Peyer's patch (tissue), 4 donors: ENCODE data around the gene GALC. TPM values are rescaled to one million over a fixed set of nuclear protein-coding genes. Genes with fewer than 3 reads are reported as not detected.

Experiments
- DNase-seq, 3 donors: peaks; one replicate each; pipeline ENCODE4 v3.0.0-alpha.2; 2017 to 2019
- H3K27ac ChIP-seq, 4 donors: fragments of 200-600 bp; sonication (generic); one replicate each; pipeline ENCODE4 v1.5.1; 2016 to 2019
- H3K27me3 ChIP-seq, 2 donors: fragments of 200-600 bp; sonication (generic); one replicate each; pipeline ENCODE4 v1.5.1; 2019
- H3K36me3 ChIP-seq, 3 donors: fragments of 200-600 bp; sonication (generic); one replicate each; pipeline ENCODE4 v1.5.1; 2016 to 2019
- H3K4me1 ChIP-seq, 4 donors: fragments of 200-600 bp; sonication (generic); one replicate each; pipeline ENCODE4 v1.5.1; 2016 to 2019
- H3K4me3 ChIP-seq, 4 donors: fragments of 200-600 bp; sonication (generic); 1 replicate in 3 of 4; 2 replicates in 1 of 4; pipeline ENCODE4 v1.5.1; 2016 to 2019; ENCODE audit warnings: mild to moderate bottlenecking in 1 of 4
- H3K9me3 ChIP-seq, 4 donors: fragments of 200-600 bp; sonication (generic); one replicate each; pipeline ENCODE4 v1.5.1; 2016 to 2019; ENCODE audit warnings: mild to moderate bottlenecking in 1 of 4
- POLR2A ChIP-seq, 2 donors: fragments of 450-650 bp; IDR thresholded peaks; one replicate each; pipeline ENCODE4 v1.5.1; 2017; ENCODE audit warnings: antibody characterized with exemption in 2 of 2, mild to moderate bottlenecking in 2 of 2, moderate library complexity in 2 of 2
- total RNA-seq, 4 donors: library from RNA; depleted of rRNA; stranded (reverse); fragments of >200 nt; gene quantifications; one replicate each; pipeline ENCODE4 v1.1.0, GENCODE V29; 2016
- TF ChIP-seq, protein P1 (sequence below), 6 experiments: fragments of 450-650 bp in 4 of 6; fragments of 200-600 bp in 2 of 6; sonication (generic) in 1 of 6; IDR thresholded peaks; one replicate each; pipeline ENCODE4 v1.5.1; 2017 to 2019; ENCODE audit warnings: antibody characterized with exemption in 6 of 6, mild to moderate bottlenecking in 3 of 6, moderate library complexity in 1 of 6

GALC gene
- total RNA-seq, 4 donors from 2014 or later, result 8.3 to 47.6 (median 42.3) TPM

DNA sequence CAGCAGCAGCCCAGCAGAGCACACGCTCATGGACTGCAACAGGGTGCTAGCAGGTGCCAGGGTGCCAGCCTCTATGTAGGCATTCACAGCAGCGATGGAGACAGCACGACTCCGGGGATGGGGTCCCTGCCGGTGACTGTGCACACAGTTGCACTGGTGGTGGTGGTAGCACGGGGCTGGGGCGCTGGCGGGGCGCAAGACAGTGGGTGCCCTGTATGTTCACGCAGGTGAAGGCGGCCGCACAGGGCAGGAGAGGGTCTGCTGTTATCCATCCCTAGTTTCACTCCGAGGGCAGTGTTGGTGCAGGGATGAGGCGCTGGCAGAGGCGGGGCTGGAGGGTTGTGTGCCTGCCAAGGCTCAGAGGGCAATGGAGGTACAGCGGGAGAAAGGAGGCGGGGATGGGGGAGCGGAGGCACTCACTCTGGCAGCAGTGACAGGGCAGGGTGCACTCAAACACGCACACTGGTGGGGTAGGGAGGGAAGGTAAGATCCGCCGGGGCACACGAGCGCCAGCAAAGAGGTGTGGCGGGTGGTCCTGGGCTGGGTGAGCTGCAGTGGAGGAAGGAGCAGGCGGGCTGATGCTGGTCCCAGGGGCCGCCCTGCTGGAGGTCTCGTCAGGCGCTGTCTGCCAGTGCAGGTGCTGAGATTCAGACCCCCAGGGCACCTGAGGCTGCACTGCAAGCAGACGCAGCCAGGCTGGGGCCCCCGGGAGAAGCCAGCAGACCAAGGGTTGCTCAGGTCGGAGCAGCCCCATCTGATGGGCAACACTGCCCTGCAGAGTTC lies 76.7 kb downstream of the GALC start:
- Histone ChIP-seq H3K9me3 (no peaks in the 10 kb centered on the region), H3K27ac (no peak overlapping the region), H3K4me1 (no peaks in the 10 kb centered on the region), H3K36me3 (no peaks in the 10 kb centered on the region), H3K4me3 (no peak overlapping the region), H3K27me3 (no peaks in the 10 kb centered on the region)
- DNase-seq, result no peak
- TF ChIP-seq POLR2A (IDR thresholded peaks at IDR 0.05), result no peak
- TF ChIP-seq, protein P1, sequence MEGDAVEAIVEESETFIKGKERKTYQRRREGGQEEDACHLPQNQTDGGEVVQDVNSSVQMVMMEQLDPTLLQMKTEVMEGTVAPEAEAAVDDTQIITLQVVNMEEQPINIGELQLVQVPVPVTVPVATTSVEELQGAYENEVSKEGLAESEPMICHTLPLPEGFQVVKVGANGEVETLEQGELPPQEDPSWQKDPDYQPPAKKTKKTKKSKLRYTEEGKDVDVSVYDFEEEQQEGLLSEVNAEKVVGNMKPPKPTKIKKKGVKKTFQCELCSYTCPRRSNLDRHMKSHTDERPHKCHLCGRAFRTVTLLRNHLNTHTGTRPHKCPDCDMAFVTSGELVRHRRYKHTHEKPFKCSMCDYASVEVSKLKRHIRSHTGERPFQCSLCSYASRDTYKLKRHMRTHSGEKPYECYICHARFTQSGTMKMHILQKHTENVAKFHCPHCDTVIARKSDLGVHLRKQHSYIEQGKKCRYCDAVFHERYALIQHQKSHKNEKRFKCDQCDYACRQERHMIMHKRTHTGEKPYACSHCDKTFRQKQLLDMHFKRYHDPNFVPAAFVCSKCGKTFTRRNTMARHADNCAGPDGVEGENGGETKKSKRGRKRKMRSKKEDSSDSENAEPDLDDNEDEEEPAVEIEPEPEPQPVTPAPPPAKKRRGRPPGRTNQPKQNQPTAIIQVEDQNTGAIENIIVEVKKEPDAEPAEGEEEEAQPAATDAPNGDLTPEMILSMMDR (IDR thresholded peaks at IDR 0.05), result no peak

DNA sequence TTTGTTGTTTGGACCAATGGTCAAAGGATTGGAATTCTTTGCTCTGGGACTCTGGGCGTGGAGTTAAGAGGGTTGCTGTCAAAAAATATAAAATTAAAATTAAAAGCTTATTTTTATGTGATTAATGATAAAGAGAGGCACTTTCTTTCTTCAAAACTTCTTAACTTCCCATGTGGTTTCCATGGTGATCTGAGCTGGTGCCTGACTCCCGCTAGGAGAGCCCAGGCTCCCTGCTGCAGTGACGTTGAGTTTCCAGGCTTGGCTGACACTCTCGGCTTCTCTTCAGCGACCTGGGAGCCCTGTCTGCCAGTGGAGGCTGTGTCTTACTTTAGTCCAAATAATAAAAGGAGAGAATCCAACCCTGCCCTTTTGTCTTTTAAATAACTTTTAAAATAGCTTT lies 84.4 kb downstream of the GALC start:
- Histone ChIP-seq H3K27me3 (no peaks in the 10 kb centered on the region), H3K9me3 (no peaks in the 10 kb centered on the region), H3K36me3 (no peaks in the 10 kb centered on the region), H3K4me1 (no peaks in the 10 kb centered on the region), H3K27ac (no peak overlapping the region), H3K4me3 (no peak overlapping the region)
- TF ChIP-seq POLR2A (IDR thresholded peaks at IDR 0.05), result no peak
- TF ChIP-seq, protein P1 (IDR thresholded peaks at IDR 0.05), result no peak
- no peak for DNase-seq

DNA sequence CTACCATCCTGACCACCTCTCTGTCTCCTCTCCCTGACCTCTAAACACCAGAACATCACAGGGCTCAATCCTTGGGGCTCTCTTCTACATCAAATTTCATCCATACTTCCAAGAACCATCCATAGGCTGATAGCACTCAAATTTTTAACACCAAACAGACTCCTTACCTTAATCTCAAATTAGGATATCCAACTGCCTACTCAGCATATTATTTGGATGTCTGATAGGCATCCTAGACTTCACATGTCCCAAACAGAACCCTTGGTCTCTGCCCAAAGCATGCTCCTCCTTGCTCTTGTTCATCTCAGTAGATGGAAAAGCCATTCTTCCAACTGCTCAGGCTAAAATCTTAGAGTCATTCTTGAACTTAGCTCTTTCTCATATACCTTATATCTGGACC lies 91.3 kb downstream of the GALC start:
- TF ChIP-seq, protein P1 (IDR thresholded peaks at IDR 0.05), result no peak
- no peak for TF ChIP-seq POLR2A (IDR thresholded peaks at IDR 0.05)
- DNase-seq, result no peak
- H3K36me3 ChIP-seq, result no peaks in the 10 kb centered on the region
- no peak overlapping the region for H3K27ac ChIP-seq
- H3K4me3 ChIP-seq, result no peak overlapping the region
- no peaks in the 10 kb centered on the region for H3K4me1 ChIP-seq
- no peaks in the 10 kb centered on the region for H3K27me3 ChIP-seq
- no peaks in the 10 kb centered on the region for H3K9me3 ChIP-seq

DNA sequence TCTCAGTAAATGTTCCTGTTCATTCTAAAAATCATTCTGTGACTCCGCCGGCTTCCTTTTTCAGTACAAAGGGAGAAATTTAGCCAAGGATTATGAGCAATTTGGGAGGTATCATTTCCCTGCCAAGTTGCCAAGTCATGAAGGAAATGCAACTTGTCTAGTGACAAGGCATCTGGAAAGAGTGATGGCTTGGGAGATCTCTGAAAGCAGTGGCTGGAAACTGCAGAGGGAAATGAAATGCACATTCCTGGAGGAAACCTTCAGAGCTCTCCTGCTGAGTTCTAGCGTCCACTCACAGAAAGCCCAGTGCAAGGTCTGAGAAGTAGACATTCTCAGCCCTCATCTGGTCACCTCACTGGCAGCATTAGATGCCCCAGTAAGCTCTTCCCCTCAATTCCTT lies 91.7 kb downstream of the GALC start:
- Histone ChIP-seq H3K4me1 (no peaks in the 10 kb centered on the region), H3K36me3 (no peaks in the 10 kb centered on the region), H3K9me3 (no peaks in the 10 kb centered on the region), H3K27ac (no peak overlapping the region), H3K27me3 (no peaks in the 10 kb centered on the region), H3K4me3 (no peak overlapping the region)
- TF ChIP-seq, protein P1 (IDR thresholded peaks at IDR 0.05), result no peak
- no peak for TF ChIP-seq POLR2A (IDR thresholded peaks at IDR 0.05)
- no peak for DNase-seq

DNA sequence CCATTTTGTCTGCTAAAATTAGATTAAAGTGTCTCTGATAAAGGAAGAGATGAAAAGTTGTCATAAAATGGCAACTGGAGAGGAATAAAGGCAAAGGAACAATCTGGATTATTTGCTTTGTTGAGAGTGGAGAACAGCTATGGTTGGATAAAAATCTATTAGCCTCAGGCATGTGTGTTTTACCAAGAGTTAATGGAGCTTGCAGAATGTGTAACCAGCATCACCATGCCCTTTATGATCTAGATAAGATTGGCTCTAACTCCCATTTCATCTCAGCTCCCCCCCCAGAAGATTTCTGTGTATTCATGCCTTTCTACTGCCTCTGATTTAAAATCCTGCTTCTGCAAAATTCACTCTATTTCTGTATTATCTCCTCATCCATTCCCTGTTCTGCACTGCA lies 93.8 kb downstream of the GALC start:
- no peak overlapping the region for H3K27ac ChIP-seq
- H3K4me3 ChIP-seq, result no peak overlapping the region
- H3K4me1 ChIP-seq, result no peaks in the 10 kb centered on the region
- H3K9me3 ChIP-seq, result no peaks in the 10 kb centered on the region
- TF ChIP-seq, protein P1 (IDR thresholded peaks at IDR 0.05), result no peak
- no peak for TF ChIP-seq POLR2A (IDR thresholded peaks at IDR 0.05)
- no peaks in the 10 kb centered on the region for H3K27me3 ChIP-seq
- no peaks in the 10 kb centered on the region for H3K36me3 ChIP-seq
- DNase-seq, result no peak
